C4-2B (cell line): ENCODE measurements around the gene TTI1.

ENCODE experiments used
- ZFX ChIP-seq: fragments of 450-650 bp; IDR thresholded peaks from 2 replicates; pipeline ENCODE4 v1.6.1; 2017
- TF ChIP-seq, protein P1 (sequence below): fragments of 450-650 bp; conservative IDR thresholded peaks from 2 replicates; pipeline ENCODE4 v1.5.1; 2017; ENCODE audit warnings: mild to moderate bottlenecking

DNA sequence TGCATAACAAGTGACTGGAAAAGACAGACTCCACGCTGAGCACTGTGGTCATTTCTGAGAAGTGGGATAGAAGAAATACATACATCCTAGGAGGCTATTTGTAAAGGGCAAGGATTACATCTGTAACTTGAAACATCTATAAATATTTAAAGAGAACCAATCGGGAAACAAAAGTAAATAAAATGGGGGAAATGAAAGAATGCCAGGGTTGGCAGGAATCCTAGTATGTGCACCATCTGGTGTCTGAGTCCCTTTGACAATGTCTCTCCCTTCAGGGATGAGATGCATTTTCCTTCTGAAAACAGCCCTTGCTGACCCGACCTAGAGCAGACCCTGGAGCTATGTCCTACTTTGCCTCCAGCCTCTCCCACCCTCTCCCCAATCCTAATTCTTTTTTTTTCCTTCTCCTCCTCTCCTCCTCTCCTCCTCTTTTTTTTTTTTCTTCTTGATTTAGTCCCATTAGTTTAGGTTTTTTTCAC lies 77.1 kb downstream of the TTI1 start:
- TF ChIP-seq, protein P1, sequence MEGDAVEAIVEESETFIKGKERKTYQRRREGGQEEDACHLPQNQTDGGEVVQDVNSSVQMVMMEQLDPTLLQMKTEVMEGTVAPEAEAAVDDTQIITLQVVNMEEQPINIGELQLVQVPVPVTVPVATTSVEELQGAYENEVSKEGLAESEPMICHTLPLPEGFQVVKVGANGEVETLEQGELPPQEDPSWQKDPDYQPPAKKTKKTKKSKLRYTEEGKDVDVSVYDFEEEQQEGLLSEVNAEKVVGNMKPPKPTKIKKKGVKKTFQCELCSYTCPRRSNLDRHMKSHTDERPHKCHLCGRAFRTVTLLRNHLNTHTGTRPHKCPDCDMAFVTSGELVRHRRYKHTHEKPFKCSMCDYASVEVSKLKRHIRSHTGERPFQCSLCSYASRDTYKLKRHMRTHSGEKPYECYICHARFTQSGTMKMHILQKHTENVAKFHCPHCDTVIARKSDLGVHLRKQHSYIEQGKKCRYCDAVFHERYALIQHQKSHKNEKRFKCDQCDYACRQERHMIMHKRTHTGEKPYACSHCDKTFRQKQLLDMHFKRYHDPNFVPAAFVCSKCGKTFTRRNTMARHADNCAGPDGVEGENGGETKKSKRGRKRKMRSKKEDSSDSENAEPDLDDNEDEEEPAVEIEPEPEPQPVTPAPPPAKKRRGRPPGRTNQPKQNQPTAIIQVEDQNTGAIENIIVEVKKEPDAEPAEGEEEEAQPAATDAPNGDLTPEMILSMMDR = no peak
- no peak for TF ChIP-seq ZFX
